ENCODE data around the gene MMP25. TPM values are rescaled to one million over a fixed set of nuclear protein-coding genes. Genes with fewer than 3 reads are reported as not detected.

Gene MMP25
- total and polyA plus RNA-seq, 8 donors: 0.28 to 1.6 (median 1.0) TPM

DNA sequence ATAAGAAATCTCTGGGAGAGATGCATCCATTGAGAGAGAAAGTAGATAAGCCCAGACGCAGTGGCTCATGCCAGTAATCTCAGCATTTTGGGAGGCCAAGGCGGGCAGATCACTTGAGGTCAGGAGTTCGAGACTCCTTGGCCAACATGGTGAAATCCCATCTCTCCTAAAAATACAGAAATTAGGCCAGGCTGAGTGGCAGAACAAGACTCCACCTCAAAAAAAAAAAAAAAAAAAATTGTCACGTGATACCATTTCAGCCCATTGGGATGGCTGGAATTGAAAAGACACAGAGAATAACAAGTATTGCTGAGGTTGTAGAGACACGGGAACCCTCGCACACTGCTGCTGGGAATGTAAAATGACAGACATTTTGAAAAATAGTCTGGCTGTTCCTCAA is 16.2 kb downstream of the MMP25 start:
- Histone ChIP-seq H3K36me3 (no peaks in the 10 kb centered on the region), H3K4me3 (no peak overlapping the region), H3K4me1 (peaks cover 0 to 16% (median 10%) of the 10 kb centered on the region in 3 donors), H3K27ac (no peak overlapping the region), H3K9me3 (no peaks in the 10 kb centered on the region), H3K27me3 (no peaks in the 10 kb centered on the region)
- no peak for FAIRE-seq
- no peak for DNase-seq
- no peak for ATAC-seq
- TF ChIP-seq, protein P1, sequence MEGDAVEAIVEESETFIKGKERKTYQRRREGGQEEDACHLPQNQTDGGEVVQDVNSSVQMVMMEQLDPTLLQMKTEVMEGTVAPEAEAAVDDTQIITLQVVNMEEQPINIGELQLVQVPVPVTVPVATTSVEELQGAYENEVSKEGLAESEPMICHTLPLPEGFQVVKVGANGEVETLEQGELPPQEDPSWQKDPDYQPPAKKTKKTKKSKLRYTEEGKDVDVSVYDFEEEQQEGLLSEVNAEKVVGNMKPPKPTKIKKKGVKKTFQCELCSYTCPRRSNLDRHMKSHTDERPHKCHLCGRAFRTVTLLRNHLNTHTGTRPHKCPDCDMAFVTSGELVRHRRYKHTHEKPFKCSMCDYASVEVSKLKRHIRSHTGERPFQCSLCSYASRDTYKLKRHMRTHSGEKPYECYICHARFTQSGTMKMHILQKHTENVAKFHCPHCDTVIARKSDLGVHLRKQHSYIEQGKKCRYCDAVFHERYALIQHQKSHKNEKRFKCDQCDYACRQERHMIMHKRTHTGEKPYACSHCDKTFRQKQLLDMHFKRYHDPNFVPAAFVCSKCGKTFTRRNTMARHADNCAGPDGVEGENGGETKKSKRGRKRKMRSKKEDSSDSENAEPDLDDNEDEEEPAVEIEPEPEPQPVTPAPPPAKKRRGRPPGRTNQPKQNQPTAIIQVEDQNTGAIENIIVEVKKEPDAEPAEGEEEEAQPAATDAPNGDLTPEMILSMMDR (IDR thresholded peaks at IDR 0.05): no peak
- WGBS, 2 donors: 91 to 95% methylated on average over 6 of the region's 6 CpGs
- intact Hi-C loops (cut with DNase I): no loop called here

DNA sequence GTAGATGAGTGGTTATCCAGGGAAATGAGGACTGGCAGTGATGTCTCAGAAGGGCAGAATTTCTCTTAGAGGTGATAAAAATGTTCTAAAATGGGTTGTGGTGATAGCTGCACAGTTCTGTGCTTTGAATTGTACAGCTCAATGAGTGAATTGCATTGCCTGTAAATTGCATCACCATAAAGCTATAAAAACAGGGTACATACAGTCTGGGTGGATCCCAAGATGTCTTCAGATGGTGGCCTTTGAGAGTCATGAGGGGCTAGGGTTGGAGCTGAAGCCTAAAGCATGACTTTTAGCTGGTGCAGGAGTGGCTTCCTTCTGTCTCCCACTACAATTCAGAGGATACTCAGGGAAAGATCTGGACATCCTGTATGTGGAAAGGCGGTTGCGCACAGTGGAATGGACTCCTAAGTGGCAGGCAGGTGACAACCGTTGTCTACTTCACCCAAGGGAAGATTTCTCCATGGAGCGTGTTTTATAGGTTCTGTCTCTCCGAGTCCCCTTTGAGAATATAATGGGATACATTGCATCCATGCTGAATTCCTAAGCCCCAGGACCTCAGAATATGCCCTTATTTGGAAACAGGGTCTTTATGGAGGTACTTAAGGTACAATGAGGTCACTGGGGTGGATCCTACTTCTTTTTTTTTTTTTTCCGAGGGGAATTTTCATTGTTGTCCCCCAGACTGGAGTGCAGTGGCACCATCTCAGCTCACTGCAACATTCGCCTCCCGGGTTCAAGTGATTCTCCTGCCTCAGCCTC is 17.4 kb downstream of the MMP25 start:
- H3K9me3 ChIP-seq: no peaks in the 10 kb centered on the region
- no peaks in the 10 kb centered on the region for H3K36me3 ChIP-seq
- FAIRE-seq (no peak), DNase-seq (no peak), ATAC-seq (no peak)
- TF ChIP-seq, protein P1 (IDR thresholded peaks at IDR 0.05): no peak
- 95 to 96% methylated on average over 8 of the region's 8 CpGs for WGBS, 2 donors
- H3K27ac ChIP-seq: no peak overlapping the region
- no peak overlapping the region for H3K4me3 ChIP-seq
- H3K4me1 ChIP-seq: peaks cover 0 to 16% (median 10%) of the 10 kb centered on the region in 3 donors
- intact Hi-C loops (cut with DNase I): no loop called here
- H3K27me3 ChIP-seq: no peaks in the 10 kb centered on the region

DNA sequence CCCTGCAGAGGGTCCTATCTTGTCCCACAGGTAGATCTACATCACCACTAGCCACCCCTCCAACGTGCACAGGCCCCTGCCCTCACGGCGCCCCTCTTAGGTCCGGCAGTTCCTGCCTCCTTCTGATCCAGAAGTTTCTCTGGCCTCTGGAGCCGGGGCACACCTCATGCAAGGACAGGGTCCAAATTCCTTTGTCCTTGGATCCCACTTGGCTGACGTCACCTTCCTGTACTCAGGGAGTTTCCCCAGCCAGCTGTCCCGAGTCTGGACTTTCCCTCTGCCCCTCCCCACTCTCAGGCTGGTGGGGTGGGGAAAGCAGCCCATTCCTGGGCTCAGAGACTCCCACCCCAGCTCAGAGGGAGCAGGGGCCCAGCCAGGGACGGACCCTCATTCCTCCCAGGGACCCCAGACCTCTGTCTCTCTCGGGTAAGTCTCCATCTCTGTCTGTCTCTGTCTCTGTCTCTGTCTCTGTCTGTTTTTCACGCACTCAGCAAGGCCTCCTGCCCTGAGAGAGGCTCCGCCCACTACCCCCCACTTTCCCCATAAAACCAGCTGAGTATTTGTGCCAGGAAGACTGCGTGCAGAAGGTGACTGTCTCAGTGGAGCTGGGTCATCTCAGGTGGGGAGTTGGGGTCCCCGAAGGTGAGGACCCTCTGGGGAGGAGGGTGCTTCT is 18.8 kb downstream of the MMP25 start, which contains the start of gene IL32:
IL32 (plus strand) TSS at position 572 of the 673 bp plus-strand sequence. CDS start 172 bp downstream, outside the sequence.
- FAIRE-seq (no peak), DNase-seq (peak; percentile 82 to 95 (median 86)), ATAC-seq (peak; percentile 84 to 91 (median 86))
- TF ChIP-seq, protein P1 (IDR thresholded peaks at IDR 0.05): no peak
- 11 to 12% methylated on average over 13 of the region's 13 CpGs for WGBS, 2 donors
- intact Hi-C loops (cut with DNase I): no loop called here
- no peaks in the 10 kb centered on the region for H3K36me3 ChIP-seq
- H3K27ac ChIP-seq: peak within 1 kb of the TSS; percentile 49 to 94 (median 80)
- no peaks in the 10 kb centered on the region for H3K27me3 ChIP-seq
- no peaks in the 10 kb centered on the region for H3K9me3 ChIP-seq
- H3K4me3 ChIP-seq: peak within 1 kb of the TSS; percentile 19 to 76 (median 41)
- H3K4me1 ChIP-seq: peaks cover 0 to 8% (median 4%) of the 10 kb centered on the region in 3 donors

DNA sequence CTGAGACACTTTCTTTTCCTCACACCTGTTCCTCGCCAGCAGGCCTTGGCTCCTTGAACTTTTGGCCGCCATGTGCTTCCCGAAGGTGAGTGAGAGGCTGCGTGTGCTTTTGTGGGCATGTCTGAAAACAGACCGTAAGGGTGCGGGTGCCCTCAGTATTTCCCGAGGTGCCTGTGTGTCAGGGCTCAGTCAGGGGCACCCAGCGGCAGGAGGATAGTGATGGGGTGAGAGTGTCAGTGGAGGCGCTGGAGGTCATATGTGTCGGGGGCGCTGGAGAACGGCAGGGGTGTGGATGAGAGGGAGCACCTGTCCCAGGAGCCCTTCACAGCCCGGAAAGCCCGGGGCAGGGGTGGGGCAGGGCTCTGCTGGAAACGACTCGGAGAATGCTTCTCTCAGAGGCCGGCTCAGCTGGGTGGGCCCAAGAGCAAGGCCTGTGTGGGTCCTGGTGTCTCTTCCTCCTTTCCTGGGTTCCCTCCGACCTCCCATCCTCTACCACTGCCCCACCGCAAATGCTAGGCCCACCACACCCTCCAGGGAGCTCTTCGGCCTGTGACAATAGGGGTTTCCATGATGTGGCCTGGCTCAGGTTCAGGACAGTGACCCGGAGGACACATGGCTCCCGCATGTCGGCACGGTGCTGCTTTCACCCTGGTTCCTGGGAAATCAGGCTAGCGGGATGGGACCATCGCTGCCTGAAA is 19.5 kb downstream of the MMP25 start:
- H3K36me3 ChIP-seq: no peaks in the 10 kb centered on the region
- DNase-seq: peak in 2 of 6 donors; percentile 64 to 70
- no peaks in the 10 kb centered on the region for H3K9me3 ChIP-seq
- WGBS, 2 donors: 24 to 31% methylated on average over 25 to 26 of the region's 26 CpGs
- peak overlapping the region; percentile 49 to 94 (median 80) for H3K27ac ChIP-seq
- TF ChIP-seq, protein P1 (IDR thresholded peaks at IDR 0.05): no peak
- no peak for FAIRE-seq
- H3K27me3 ChIP-seq: no peaks in the 10 kb centered on the region
- H3K4me3 ChIP-seq: peak overlapping the region; percentile 19 to 76 (median 41)
- peaks cover 0 to 8% (median 4%) of the 10 kb centered on the region in 3 donors for H3K4me1 ChIP-seq
- intact Hi-C loops (cut with DNase I): no loop called here
- peak in 3 of 4 donors; percentile 6 to 38 (median 14) for ATAC-seq

Data from pancreas (tissue), 10 donors.